ENCODE results near the gene SYMPK.
"Not testable (repeated sequence)": the region's sequence is repeated elsewhere in the genome, so short reads cannot be mapped to it uniquely, and the experiment has no call there.

The SYMPK gene

DNA sequence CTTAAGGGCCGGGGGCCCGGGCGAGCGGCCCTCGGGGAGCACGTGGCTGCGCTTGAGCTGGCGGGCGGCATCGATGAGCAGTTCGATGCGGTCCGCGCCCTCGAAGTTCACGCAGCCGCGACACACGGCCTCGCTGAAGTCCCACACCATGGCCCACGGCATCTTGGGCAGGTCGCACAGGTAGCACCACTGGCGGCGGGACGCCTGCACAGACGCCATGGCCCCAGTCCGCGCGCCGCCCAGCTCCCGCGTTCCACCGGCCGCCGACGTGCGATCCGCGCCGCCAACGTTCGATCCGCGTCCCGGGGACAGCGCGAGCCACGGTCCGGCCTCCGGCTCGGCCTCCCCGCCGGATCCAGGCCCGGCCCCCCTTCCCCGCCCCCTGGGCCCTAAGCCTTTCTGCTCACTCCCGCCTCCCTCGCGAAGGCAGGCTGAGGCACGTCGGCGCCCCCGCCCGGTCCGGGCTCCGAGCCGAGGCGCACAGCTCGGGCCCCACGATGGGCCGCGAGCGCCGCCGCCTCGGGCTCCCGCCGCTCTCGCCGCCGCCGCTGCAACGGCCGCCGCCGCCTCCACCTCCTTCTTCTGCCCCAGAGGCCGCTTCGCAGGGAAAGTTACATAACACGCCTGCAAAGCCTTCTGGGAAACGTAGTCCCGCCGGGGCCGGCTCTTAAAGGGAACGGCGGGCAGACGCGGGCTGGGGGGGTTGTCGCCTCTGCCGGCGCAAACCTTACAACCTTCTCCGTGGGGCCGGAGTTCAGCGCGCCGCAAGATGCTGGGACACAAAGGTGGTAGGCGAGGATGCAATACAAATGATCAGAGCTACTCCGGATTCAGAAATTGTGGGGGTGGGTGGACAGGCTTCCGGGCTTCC lies 22.8 kb upstream of the SYMPK start, which contains the start of gene IRF2BP1:
IRF2BP1 (minus strand) TSS at position 586 of the 871 bp plus-strand sequence; CDS start at position 219, 367 bp downstream.
- peak; percentile 93 for DNase-seq

DNA sequence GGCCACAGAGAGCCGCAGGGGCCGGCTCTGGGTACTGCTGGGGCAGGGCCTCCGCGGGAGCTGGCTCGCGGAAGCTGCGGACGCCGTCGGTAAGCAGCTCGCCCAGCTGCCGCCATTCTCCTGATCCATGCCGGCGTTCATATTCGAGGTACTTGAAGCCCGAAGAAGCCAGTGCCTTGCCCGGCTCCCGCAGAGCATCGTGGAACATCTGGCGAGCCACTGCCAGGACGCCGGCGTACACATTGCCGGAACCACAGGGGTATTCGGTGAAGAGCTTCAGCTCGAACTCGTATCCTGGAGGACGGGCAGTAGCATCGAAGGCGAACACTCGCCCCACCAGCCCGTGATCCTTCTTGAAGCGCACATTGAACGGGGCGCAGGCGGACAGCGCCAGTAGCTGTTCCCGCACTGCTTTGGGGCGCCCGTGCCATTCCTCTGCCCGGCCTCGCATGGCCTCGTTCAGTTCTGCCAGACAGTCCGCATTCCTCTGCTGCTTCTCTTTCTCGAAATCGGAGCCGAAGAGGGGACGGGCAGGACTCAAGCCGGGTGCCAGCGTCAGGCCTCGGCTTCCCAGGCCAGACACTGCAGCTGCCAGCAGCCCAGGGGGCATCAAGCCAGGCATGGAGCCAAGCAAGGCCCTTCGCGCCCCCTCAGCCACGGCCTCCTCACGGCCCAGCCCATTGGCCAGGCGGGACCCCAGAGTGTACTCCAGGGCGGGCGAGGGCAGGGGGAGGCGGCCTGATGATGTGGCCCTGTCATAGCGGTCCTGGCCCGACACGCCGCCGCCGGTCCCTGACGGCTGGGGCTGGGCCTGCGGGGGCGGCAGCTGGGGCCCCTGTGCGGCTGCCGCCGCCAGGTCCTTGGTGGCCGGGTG lies 22.0 kb upstream of the SYMPK start:
- no peak for DNase-seq

DNA sequence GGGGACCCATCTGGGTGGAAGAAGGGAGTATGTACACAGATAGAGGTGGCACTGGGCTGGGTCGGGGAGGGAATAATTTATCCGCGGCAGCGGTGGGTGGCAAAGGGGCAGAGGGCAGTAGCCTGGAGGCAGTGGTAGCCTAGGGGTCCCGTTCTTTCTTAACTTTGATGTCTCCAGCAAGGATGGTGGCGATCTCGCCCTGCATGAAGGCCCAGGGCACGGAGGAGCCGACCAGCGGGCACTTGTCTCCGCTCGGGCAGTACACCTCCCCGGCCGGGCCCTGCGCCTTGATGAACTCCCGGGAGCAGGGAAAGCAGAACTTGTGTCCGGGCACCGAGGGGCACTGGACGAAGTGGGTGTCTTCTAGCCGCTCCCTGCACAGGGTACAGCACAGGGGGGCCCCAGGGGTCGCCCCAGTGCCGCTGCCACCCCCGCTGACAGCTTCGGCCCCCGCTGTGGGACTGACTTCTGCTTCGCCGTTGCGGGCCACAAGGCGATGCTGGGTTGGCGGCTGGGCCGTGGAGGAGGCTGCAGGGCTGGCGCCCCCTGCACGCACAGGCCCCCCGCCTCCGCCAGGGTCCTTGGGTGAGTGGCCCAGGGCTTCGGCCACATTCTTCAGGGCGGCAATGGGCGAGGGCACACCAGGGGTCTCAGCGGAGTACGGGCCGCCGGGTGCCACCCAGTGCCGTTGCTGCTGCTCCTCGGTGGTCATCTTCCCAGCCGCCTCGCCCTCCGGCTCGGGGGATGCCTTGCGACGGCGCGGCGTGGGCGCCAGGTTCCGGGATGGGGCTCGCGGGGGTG lies 21.1 kb upstream of the SYMPK start:
- DNase-seq = no peak

DNA sequence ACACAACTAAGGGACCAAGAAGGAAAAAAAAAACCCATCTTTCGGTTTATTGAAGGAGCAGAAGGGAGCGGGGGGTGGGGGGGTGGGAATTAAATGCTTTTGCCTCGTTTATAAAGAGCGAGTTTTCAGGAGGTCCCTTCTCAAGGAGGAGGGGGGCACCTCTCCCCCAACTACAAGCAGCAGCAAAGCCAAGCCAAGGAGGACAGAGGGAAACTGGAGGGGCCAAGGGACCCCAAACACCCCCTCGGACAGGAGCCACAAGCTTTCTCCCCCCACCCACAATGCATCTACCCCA lies 20.6 kb upstream of the SYMPK start:
- no peak for DNase-seq

DNA sequence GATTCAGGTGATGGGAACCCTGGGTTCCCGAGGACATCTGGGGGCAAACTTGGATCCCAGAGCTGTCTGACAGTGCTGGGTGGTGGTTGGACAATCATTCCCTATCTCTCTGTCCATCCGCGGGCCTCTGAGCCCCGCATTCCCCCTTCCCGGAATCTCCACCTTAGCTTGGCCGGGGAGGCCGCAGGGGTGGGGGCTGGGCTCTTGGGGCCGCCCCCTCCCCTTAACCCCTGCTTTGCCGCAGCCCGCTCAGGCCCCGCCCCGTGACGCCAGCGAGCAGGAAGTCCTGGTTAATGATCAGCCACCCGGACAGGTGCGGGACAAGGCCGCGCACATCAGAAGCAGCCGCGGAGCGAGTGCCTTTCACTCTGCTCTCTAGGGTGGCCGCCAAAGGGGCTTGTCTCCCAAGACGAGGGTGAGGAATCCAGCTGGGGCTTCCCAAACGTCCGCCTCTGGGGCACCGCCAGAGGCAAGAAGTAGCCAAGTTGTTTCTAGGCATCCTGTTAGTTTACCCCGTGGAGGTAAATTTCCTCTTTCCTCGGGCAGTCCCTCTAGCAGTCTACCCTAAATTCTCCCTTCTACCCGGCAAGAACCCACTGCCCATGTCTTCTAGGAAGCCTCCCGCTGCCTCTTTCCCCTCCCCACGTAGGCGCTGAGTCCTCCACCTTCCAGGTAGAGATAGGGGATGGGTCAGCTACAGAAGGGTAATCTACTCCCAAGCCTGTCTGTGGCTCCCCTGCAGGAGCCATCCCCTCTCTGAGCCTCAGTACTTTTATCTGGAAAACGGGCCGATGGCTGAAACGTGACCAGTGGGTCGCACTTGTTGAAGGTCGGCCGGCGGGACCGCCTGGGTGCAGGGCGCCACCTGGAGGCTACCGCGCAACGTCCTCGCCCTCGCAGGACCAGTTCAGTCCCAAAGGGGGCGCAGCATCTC lies 20.0 kb upstream of the SYMPK start:
- DNase-seq = peak; percentile 88

DNA sequence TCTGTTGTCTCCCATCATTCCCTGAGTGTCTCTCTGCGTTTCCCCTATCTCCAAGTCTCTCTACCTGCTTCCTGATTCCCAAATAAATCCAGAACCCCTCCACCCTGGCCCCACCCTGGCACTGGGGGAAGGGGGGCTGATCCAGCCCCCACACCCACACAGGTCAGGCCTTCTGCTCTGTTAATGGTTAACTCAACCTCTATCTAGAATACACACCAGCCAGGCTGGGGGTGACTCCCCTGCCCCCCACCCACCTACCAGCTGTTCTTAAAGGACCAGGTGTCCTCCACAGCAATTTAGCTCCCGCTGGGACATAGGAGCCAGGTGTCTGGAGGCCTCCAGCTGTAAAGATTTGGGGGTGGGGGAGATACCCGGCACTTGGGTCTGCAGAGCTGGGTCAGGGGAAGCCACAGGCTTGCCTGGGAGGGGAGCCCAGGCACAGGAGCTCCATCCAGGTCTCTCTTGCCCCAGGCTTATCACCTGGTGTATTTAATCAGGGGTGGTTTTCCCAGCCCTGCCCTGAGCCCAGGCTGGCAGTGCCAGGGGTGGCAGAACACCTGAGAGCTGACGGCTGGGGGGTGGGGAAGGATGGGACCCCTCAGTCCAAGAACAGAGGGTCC lies 19.1 kb upstream of the SYMPK start:
- DNase-seq = no peak

DNA sequence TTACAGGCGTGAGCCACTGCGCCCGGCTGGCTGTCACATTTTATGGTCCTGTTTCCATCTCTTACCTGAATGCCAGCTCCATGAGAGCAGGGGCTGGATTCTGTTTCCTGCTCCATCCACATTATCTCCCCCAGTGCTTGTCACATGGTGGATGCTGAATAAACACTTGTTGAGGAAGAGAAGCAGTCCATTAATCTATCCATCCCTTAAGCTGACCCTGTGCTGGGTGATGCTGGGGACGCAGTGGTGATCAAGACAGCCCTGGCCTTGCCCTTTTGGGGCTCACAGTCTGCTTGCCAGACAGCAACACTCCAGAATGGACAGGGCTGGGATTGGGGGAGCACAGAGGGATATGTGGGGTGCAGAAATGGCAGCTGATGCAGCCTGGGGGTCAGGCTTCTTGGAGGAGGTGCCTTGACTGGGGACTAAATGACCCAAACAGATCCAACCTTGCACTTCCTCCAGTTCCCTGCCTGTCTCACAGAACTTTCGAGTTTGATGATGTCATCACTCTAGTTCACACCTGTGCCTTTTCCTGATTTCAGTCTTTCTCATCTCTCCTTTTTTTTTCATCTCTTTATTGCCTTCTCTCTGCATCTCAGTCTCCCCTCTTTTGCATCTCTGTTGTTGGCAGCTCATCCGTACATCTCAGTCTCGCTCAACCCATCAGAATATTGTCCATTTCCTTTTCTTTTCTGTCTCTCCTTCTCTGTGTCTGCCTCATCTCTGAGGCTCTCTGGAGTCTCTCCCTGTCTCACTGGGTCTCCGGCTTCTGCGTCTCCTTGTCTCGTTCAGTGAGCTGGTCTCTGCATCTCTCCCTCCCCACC lies 18.3 kb upstream of the SYMPK start:
- no peak for DNase-seq

DNA sequence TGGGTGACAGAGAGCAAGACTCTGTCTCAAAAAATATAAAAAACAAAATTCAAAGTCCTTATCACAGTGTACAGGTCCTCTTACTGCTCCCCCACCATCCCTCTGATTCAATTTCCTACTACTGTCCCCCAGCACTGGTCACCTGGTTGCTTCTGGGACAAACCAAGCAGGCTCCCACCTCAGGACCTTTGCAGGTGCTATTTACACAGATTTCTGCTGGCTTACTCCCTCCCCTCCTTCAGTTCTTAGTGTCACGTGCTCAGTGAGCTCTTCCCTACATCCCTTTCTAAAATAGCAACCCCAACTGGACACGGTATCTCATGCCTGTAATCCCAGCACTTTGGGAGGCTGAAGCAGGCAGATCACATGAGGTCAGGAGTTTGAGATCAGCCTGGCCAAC lies 17.0 kb upstream of the SYMPK start:
- DNase-seq = no peak

DNA sequence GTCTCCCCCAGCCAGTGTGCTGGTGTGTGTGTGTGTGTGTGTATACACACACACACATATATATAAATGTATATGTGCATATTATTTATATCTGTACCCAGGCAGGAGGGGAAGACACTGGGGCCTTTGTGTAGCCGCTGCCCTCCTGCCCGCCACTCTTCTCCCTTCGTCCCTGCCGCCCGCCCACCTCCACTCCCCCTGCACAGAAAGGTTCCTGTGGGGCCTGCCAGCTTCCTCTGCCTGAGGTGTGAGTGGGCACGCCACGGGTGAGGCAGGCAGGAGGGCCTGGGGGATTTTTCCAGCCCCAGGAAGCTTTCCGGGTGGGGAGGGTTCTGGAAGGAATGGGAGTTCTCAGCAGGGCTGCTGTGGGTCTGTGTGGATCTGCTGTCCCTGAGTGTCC lies 16.1 kb upstream of the SYMPK start:
- DNase-seq = no peak

DNA sequence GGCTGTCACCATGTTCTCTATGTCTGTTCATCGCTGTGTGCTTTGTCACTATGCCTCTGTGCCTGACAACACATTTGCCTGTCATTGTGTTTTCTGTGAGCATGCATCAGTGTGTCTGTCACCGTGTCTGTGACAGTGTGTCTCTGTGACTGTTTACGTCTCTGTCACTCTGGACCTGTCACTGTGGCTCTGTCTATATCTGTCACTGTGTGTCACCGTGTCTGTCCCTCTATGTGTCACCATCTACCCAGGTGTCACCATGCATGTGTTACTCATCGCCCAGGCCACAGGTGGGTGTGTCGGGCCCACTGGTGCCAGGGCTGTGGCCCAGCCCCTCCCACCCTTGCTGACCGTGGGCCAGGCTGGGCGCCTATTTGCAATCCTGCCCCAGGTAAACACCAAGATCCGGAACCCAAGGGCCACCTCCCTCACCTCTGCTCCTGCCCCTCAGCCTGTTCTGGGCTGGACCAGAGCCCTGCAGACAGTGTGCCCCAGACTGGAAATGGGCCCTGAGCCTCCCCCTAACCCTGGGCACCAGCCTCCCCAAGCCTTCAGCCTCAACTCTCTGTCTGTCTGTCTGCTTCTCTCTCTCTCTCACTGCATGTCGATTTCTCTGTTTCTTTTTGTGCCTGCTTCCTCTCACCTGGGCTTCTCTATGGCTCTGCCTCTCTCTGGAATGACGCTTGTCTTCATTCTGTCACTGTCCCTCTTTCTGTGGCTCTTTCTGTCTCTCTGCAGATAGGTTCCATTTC lies 15.3 kb upstream of the SYMPK start:
- DNase-seq = no peak

DNA sequence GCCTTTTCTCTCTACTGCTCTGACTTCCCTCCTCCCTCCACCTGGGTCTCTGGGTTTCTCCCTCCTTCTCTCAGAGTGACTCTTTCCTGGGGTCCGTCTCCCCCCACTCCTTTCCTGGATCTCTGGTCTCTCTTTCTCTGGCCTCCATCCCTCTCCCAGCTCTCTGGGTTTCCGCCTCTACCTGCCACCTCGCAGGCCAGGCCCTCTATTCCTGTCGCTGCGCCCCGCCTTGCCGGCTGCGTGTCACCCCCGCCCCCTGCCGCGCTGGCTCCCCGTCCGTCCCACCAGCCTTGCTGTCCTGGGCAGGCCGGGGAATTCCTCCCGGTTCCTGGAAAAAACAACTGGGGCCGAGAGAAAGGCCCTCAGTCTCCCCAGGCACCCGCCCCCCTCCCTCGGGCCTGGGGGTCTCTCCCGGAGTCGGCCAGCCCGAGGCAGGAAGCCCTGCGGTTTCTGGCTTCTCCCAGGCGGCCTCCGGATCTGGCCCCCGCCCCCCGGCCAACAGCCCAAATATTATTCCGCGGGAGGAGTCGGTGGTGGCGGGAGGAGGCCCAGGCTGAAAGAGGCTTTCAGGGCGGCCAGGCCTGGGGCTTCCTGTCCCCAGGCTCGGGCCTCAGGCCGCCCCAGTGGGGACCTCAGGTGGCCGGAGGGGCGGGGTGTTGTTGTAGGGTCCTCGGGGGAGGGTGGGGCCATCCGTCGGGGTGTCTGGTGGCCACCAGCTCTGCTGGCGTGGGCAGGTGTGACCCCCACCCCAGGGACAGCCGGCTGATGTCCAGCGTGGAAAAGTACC lies 13.7 kb upstream of the SYMPK start:
- no peak for DNase-seq

DNA sequence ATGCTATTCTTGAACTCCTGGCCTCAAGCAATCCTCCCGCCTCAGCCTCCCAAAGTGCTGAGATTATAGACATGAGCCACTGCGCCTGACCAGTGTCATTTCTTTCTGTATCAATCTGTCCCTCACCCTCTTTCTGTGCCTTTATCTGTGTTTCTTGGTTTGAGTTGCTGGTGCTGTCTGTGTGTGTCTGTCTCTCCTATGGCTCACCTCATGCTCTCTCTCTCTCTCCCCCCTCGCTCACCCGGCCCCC lies 13.1 kb upstream of the SYMPK start:
- no peak for DNase-seq

DNA sequence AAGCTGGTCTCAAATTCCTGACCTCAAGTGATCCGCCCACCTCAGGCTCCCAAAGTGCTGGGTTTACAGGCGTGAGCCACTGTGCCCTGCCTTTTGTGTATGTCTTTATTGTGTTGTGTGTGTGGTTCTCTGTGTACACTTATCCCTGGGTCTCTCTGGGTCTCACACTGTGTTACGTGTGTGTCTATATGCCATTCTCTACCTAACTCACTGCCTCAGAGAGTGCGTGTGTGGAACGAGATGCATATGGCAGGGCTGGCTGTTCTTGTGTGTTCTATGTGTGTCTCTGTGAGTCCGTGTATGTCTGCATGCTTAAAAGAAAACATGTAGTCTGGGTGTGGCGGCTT lies 11.6 kb upstream of the SYMPK start:
- no peak for DNase-seq

DNA sequence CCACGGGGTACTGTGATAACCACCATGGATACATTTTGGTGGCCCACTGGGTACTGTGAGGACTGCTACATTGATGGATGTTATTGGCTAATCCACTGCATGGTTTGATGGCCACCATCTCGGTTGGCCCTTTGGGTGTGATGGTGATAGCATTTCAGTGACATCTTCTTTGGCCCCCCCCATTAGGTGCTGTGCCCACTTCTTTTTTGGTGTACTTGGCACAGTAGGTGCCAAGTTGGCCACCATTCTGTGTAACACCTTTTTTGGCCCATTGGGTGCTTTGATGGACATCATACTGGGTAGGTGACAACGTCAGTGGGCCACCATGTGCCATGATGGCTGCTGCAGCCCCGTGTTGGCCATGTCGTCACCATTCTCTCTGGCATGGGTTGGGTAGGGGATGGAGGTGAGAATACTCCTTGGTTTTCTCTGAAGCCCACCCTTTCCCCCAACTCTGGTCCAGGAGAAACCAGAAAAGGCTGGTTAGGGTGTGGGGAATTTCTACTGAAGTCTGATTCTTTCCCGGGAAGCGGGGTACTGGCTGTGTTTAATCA lies 10.3 kb upstream of the SYMPK start:
- DNase-seq = no peak

DNA sequence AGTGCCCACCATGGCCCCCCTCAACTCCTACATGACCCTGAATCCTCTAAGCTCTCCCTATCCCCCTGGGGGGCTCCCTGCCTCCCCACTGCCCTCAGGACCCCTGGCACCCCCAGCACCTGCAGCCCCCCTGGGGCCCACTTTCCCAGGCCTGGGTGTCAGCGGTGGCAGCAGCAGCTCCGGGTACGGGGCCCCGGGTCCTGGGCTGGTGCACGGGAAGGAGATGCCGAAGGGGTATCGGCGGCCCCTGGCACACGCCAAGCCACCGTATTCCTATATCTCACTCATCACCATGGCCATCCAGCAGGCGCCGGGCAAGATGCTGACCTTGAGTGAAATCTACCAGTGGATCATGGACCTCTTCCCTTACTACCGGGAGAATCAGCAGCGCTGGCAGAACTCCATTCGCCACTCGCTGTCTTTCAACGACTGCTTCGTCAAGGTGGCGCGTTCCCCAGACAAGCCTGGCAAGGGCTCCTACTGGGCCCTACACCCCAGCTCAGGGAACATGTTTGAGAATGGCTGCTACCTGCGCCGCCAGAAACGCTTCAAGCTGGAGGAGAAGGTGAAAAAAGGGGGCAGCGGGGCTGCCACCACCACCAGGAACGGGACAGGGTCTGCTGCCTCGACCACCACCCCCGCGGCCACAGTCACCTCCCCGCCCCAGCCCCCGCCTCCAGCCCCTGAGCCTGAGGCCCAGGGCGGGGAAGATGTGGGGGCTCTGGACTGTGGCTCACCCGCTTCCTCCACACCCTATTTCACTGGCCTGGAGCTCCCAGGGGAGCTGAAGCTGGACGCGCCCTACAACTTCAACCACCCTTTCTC lies 9.4 kb upstream of the SYMPK start:
- no peak for DNase-seq

DNA sequence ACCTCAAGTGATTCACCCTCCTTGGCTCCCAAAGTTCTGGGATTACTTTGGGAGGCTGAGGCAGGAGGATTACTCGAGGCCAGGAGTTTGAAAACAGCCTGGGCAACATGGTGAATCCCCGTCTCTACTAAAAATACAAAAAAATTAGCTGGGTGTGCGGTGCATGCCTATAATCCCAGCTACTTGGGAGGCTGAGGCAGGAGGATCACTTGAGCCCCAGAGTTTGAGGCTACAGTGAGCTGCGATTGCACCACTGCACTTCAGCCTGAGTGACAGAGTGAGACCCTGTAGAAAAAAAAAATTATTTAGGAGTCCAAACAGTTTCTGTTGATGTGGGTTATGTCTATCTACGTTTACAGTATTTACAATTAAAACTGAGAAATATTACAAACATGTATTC lies 7.9 kb upstream of the SYMPK start:
- no peak for DNase-seq

DNA sequence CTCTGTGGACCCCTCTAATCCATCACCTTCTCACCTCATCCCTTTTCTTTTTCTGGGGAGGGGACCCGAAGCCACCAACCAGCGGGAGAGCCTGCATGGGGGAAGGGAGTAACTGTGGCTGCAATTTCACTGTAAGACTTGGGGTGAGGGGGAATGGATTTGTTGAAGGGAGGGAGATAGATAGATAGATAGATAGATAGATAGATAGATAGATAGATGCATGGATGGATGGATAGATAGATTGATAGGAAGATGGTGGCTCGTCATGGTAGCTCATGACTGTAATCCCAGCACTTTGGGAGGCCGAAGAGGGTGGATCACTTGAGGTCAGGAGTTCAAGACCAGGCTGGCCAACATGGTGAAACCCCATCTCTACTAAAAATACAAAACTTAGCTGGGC lies 4.3 kb upstream of the SYMPK start:
- not testable (repeated sequence) for DNase-seq
